ENCODE results near the gene HBM. TPM values are rescaled to one million over a fixed set of nuclear protein-coding genes. Genes with fewer than 3 reads are reported as not detected.
"Not testable (repeated sequence)": the region's sequence is repeated elsewhere in the genome, so short reads cannot be mapped to it uniquely, and the experiment has no call there.

The HBM gene
- polyA plus RNA-seq, 3 donors = 1.9 TPM; not detected in 2

DNA sequence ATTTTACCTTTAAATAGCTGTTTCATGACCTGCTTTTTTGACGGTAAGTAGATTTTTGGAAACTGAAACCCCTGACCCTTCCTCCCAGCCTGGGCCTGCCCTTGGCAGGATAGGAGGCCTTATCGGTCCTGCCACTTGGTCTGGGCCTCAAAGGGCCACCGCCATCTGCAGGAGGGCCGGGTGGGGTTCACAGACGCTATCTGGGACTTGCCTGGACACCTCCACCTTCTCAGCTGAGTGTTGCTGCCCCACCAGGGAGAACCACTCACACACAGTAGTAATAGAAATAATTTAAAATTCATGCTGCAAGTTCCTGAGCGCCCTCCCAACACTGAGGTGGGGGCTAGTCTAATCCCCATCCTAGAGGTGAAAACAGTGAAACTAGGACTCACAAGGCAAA is 22.7 kb upstream of the HBM start:
- H3K27ac ChIP-seq (ENCODE audit: low read depth, low read length) = no peak overlapping the region
- WGBS, 3 donors = 80 to 88% (median 84%) methylated on average over 6 of the region's 6 CpGs

DNA sequence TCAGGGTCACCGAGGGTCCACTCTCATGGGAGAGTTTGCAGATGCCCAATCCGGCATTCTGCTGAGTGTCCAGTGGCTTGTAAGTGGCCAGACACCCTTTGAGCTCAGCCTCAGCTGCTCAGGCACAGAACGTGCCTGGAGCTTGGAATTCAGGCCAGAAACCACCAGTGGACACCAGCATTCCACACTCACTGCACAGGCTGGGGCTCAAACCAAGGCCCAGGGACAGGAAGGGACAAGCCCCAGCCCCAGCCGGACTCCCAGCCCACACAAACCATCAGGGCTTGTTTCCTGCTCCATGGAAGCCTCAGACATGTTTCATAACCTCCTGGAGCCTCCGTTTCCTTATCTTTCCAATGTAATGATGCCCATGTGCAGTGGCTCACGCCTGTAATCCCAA is 22.3 kb upstream of the HBM start:
- no peak overlapping the region for H3K27ac ChIP-seq (ENCODE audit: low read depth, low read length)
- WGBS, 3 donors = 48 to 66% (median 60%) methylated on average over 6 of the region's 6 CpGs

DNA sequence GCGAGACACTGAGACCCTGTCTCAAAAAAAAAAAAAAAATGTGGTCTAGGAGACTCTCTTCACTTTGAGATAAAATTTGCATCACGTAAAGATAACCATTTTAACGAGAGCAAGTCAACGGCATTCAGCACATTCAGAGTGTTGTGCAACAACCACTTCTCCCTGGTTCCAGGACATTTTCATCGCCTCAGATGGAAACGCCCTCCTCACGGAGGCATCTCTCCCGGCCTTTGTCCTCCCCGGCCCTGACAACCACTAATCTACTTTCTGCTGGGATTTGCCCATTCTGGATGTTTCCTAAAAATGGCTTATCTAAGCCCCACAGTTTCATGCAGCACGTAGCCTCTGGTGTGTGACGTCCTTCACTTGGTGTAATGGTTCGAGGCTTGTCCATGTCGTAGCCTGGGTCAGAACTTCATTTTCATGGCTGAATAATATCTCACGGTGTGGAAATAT is 21.0 kb upstream of the HBM start:
- H3K27ac ChIP-seq (ENCODE audit: low read depth, low read length) = no peak overlapping the region
- WGBS, 3 donors = 82 to 84% (median 82%) methylated on average over 14 of the region's 14 CpGs

DNA sequence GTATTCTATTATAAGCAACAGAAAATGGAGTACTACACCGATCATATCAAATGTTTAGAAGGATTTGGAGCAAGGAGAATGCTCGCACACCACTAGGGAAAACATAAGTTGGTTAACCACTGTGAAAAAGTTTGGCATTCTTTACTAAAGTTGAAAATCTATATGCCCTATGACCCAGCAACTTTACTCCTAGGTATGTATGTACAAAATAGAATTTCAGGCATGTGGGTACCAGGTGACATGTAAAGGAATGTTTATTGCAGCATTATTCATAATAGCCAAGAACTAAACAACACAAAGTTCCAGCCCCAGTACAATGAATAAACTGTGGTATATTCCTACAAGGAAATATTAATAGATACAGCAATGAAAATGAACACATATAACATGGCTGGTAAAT is 19.1 kb upstream of the HBM start:
- no peak overlapping the region for H3K27ac ChIP-seq (ENCODE audit: low read depth, low read length)
- 84 to 88% (median 85%) methylated on average over 2 of the region's 2 CpGs for WGBS, 3 donors

DNA sequence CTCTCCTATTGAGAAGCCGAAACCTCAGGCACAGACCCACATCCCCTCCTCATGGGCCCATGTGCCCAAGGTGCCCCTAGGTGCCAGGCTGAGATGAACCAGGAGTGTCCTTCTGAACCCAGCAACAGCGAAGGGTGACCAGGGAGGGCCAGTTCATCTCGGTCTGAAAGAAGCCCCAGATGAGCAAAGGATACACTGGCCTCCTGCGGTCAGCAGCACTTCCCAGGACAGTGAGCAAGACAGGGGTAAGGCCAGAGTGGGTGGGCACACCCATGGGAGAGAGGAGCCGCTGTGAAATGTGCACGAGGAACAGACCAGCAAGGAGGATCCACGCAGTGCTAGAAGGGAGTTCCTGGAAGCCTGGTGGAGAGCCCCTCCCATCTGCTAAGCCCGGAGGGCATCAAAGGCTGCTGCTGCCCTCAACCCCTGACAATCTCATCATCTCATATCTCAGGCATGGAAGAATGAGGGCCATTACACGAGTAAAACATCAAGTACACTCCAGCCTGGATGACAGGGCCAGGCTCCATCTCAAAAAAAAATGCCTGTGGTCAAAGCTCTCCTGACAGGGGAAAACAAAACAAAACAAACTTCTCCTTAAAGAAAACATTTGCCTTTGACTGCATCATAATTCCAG is 16.6 kb upstream of the HBM start:
- WGBS, 3 donors = 37 to 47% (median 46%) methylated on average over 9 of the region's 9 CpGs

DNA sequence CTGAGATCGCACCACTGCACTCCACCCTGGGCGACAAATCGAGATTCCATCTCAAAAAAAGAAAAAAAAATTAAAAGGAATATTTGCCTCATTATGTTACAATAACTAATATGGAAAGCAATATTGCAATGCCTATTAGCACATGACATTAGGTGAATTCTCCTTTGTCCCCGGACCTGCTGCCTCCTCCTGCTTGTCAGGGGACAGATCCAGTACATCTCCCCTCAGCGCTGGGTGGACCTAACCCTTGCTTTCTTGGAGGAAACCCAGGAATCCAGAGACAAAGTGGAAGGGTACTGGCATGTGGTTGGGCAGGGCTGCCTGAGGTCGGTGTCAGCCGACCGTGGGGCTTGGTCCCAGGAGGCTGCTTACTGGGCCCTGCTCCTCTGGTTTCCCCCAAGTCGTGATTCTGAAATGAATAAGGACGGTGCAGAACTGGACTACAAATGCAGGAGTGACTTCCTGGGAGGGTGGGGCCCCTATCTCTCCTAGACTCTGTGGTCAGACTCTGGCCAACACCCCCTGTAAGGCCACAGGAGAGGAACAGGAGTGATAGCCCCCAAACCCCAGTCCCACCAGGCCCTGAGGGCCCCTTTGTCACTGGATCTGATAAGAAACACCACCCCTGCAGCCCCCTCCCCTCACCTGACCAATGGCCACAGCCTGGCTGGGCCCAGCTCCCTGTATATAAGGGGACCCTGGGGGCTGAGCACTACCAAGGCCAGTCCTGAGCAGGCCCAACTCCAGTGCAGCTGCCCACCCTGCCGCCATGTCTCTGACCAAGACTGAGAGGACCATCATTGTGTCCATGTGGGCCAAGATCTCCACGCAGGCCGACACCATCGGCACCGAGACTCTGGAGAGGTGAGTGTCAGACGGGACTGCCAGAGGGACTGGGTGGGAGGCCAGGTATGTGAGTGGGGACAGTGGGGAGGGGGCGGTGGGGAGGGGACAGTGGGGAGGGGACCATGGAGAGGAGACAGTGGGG is 13.3 kb upstream of the HBM start, which contains the start of gene HBZ:
TSS of gene HBZ (plus strand) at position 504 of the 988 bp plus-strand sequence. CDS start at position 770, 266 bp downstream.
- 75 to 78% (median 77%) methylated on average over 17 of the region's 17 CpGs for WGBS, 3 donors
- H3K27ac ChIP-seq (ENCODE audit: low read depth, low read length) = no peak within 1 kb of the TSS

More for the DNA sequence above, 16.6 kb upstream of the HBM start:
- H3K27ac ChIP-seq (ENCODE audit: low read depth, low read length) = no peak overlapping the region

DNA sequence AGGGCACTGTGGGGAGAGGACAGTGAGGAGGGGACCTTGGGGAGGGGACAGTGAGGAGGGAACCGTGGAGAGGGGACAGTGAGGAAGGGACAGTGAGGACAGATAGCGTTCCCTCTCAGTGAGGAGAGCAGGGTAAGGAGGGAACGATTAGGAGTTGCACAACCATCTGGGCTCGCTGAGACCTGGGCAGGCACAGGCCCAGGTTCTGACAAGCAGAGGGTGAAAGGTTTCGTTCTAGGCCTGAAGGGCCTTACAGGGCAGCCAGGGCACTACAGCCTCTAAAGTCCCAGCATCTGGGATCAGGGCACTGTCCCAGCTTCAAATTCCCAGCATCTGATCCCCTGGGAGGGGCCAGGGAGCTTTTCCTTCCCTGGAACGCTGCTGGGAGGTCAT is 12.7 kb upstream of the HBM start:
- H3K27ac ChIP-seq (ENCODE audit: low read depth, low read length) = not testable (repeated sequence)
- WGBS, 3 donors = 45 to 51% (median 46%) methylated on average over 3 to 4 of the region's 6 CpGs

DNA sequence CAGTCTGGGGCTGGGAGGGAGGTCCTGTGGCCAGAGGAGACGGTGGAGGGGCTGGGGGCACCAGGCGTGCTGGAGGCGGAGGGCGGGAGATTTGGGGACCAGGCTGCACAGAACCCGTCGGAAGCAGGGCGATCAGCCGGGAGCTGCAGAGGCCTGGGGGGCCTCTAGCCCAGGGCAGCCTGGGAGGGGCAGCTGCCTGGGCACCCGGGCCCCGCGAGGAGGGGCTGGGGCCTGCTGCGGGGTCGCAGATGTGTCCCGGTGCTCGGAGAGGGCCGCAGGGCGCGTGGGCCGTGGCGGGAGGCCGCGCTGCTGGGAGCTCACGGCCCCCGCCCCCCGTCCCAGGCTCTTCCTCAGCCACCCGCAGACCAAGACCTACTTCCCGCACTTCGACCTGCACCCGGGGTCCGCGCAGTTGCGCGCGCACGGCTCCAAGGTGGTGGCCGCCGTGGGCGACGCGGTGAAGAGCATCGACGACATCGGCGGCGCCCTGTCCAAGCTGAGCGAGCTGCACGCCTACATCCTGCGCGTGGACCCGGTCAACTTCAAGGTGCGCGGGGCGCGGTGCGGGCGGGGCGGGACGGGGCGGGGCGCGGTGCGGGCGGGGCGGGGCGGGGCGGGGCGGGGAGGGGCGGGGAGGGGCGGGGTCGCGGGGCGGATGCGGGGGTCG is 12.1 kb upstream of the HBM start:
- no CpG with 5 or more reads among the region's 74 CpGs for WGBS, 3 donors

DNA sequence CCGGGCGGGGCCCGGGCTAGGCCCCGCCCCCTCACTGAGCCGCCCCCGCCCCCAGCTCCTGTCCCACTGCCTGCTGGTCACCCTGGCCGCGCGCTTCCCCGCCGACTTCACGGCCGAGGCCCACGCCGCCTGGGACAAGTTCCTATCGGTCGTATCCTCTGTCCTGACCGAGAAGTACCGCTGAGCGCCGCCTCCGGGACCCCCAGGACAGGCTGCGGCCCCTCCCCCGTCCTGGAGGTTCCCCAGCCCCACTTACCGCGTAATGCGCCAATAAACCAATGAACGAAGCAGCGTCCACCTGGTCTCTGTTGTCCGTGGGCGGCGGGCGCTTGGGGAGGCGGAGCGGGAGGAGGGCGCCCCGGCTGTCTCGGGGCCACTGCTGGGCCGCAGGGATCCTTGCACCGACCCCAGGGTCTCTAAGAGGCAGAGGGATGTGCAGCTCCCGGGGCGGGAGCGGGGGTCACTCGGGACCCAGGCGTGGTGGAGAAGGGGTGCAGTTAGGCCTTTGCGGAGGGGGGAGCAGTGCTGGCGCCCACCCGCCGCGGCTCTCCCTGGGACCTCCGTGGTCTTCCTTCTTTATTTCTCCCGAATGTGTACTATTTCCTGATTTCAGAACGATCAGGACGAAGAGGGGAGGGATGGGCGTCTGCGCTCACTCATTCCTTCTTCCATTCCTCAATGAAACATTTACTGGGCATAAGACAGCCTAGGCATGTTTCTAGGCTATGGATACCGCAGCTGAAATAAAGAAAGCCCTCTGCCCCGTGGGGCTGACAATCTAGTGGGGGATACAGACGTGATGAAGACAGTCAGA is 11.4 kb upstream of the HBM start:
- H3K27ac ChIP-seq (ENCODE audit: low read depth, low read length) = no peak overlapping the region
- 1 to 3% (median 2%) methylated on average over 46 to 48 of the region's 59 CpGs for WGBS, 3 donors

More for the DNA sequence above, 12.1 kb upstream of the HBM start:
- H3K27ac ChIP-seq (ENCODE audit: low read depth, low read length) = not testable (repeated sequence)

DNA sequence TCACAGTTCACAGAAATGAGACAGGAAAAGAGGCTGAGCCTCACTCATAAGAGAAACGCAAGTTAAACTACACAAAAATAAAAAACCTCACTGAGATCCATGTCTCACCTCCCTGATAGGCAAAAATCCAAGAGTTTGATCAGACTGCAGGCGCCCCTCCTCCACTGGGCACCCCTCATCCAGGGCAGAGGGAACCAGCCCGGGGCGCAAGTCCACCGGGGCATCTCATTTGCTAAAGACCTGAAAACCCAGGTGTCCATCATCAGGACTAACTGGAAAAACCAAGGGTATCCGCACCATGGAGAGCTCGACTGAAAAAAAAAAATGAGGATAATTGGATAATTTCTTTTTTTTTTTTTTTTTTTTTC is 10.8 kb upstream of the HBM start:
- no peak overlapping the region for H3K27ac ChIP-seq (ENCODE audit: low read depth, low read length)
- 58 to 74% (median 58%) methylated on average over 7 of the region's 7 CpGs for WGBS, 3 donors

DNA sequence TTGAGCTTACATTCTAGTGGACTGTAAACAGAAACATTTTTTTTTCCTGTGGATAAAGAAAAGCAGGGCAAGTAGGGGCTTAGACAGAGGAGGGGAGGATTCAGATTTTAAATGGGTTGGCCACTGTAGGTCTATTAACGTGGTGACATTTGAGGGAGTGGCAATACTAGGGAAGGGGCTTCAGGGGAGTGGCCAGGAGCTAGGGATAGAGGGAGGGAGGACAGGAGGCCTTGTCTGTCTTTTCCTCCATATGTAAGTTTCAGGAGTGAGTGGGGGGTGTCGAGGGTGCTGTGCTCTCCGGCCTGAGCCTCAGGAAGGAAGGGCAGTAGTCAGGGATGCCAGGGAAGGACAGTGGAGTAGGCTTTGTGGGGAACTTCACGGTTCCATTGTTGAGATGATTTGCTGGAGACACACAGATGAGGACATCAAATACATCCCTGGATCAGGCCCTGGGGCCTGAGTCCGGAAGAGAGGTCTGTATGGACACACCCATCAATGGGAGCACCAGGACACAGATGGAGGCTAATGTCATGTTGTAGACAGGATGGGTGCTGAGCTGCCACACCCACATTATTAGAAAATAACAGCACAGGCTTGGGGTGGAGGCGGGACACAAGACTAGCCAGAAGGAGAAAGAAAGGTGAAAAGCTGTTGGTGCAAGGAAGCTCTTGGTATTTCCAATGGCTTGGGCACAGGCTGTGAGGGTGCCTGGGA is 6.5 kb upstream of the HBM start:
- H3K27ac ChIP-seq (ENCODE audit: low read depth, low read length) = no peak overlapping the region
- 45 to 61% (median 53%) methylated on average over 6 of the region's 6 CpGs for WGBS, 3 donors

DNA sequence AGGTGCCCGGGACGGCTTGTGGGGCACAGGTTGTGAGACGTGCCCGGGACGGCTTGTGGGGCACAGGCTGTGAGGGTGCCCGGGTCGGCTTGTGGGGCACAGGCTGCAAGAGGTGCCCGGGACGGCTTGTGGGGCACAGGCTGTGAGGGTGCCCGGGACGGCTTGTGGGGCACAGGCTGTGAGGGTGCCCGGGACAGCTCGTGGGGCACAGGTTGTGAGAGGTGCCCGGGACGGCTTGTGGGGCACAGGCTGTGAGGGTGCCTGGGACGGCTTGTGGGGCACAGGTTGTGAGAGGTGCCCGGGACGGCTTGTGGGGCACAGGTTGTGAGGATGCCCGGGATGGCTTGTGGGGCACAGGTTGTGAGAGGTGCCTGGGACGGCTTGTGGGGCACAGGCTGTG is 5.5 kb upstream of the HBM start:
- H3K27ac ChIP-seq (ENCODE audit: low read depth, low read length) = not testable (repeated sequence)
- WGBS, 3 donors = 54 to 75% (median 71%) methylated on average over 8 to 20 of the region's 20 CpGs

DNA sequence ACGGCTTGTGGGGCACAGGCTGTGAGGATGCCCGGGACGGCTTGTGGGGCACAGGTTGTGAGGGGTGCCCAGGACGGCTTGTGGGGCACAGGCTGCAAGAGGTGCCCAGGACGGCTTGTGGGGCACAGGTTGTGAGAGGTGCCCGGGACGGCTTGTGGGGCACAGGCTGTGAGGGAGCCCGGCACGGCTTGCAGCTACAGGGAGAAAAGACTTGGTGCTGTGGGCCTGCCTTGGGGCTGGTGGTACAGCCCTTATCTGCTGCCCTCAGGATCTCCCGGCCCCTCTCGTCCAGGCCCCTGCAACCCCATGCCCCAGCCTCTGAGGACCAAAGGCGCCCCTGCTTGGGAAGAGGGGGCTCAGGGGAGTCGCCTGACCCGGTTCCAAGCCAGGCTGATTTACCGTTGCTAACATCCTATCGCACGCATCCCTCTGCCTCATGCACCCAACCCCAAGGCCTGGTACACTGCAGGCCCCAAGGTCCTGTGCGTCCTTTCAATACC is 5.0 kb upstream of the HBM start:
- 59 to 68% (median 63%) methylated on average over 13 to 18 of the region's 18 CpGs for WGBS, 3 donors

DNA sequence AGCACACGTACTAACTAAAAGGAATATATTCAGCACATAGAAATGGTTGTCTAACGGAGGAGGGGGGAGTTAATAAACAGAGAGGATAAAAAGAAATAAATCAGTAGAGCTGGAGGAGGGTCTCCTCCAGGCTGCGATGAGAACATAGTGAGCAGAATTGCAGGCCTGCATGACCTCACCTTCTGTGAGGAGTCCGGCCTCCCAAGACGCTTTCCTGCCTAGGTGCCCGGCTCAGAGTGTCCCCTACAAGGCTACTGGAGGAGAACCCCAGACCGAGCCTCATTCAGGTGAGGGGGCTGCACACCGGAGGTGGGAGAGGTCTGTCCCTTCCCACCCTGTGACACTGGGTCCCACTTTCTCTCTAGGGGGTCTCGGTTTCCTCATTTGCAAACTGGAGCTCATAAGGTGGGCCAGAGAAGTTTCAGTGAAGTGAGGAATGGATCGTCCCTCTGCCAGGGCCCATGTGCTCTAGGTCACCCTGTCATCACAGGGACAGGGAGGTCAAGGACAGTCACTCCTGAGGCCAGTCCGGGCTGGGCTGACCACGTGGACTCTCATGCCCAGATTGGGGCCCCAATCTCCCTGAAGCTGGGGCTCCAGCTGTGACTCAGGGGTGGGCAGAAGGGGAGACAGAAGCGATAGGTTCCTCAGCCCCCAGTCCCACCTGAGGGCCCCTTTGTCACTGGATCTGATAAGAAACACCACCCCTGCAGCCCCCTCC is 3.3 kb upstream of the HBM start:
- WGBS, 3 donors = 86 to 87% (median 86%) methylated on average over 13 of the region's 13 CpGs
- H3K27ac ChIP-seq (ENCODE audit: low read depth, low read length) = no peak overlapping the region

More for the DNA sequence above, 5.0 kb upstream of the HBM start:
- H3K27ac ChIP-seq (ENCODE audit: low read depth, low read length) = no peak overlapping the region

DNA sequence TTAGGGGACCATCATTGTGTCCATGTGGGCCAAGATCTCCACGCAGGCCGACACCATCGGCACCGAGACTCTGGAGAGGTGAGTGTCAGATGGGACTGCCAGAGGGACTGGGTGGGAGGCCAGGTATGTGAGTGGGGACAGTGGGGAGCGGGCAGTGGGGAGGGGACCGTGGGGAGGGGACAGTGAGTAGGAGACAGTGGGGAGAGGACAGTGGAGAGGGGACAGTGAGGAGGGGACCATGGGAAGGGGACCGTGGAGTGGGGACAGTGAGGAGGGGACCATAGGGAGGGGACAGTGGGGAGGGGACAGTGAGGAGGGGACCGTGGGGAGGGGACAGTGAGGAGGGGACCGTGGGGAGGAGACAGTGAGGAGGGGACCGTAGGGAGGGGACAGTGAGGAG is 2.6 kb upstream of the HBM start:
- 83 to 92% (median 88%) methylated on average over 7 to 10 of the region's 10 CpGs for WGBS, 3 donors

DNA sequence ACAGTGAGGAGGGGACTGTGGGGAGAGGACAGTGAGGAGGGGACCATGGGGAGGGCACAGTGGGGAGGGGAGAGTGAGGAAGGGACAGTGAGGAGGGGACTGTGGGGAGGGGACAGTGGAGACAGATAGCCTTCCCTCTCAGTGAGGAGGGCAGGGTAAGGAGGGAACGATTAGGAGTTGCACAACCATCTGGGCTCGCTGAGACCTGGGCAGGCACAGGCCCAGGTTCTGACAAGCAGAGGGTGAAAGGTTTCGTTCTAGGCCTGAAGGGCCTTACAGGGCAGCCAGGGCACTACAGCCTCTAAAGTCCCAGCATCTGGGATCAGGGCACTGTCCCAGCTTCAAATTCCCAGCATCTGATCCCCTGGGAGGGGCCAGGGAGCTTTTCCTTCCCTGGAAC is 2.1 kb upstream of the HBM start:
- 4 to 30% (median 17%) methylated on average over 2 of the region's 3 CpGs for WGBS, 3 donors
- H3K27ac ChIP-seq (ENCODE audit: low read depth, low read length) = not testable (repeated sequence)

More for the DNA sequence above, 2.6 kb upstream of the HBM start:
- not testable (repeated sequence) for H3K27ac ChIP-seq (ENCODE audit: low read depth, low read length)
